Lower lobe of right lung (tissue), 2 donors: ENCODE results near the gene CCDC120. TPM values are rescaled to one million over a fixed set of nuclear protein-coding genes. Genes with fewer than 3 reads are reported as not detected.

ENCODE experiments used
- ATAC-seq, 2 donors: fragments of 200-7000 bp; cut with Tn5 transposase; one replicate each; pipeline ENCODE4 v1.9.1; 2020 to 2022; ENCODE audit warnings: mild to moderate bottlenecking in 2 of 2, moderate library complexity in 2 of 2
- DNase-seq: peaks from one replicate; pipeline ENCODE4 v3.0.0-alpha.2; 2020
- H3K27ac ChIP-seq: fragments of 200-600 bp; one replicate; pipeline ENCODE4 v1.8.0; 2022
- H3K27me3 ChIP-seq: fragments of 200-600 bp; one replicate; pipeline ENCODE4 v1.8.0; 2022; ENCODE audit warnings: low read depth
- H3K36me3 ChIP-seq: fragments of 200-600 bp; one replicate; pipeline ENCODE4 v1.8.0; 2022; ENCODE audit warnings: mild to moderate bottlenecking
- H3K4me1 ChIP-seq: fragments of 200-600 bp; one replicate; pipeline ENCODE4 v1.8.0; 2022
- H3K4me3 ChIP-seq: fragments of 200-600 bp; one replicate; pipeline ENCODE4 v1.8.0; 2022; ENCODE audit warnings: mild to moderate bottlenecking
- H3K9me3 ChIP-seq: fragments of 200-600 bp; one replicate; pipeline ENCODE4 v1.8.0; 2022
- CTCF ChIP-seq: fragments of 200-600 bp; IDR thresholded peaks from one replicate; pipeline ENCODE4 v1.8.0; 2022; ENCODE audit warnings: antibody characterized with exemption, mild to moderate bottlenecking
- intact Hi-C: fragments of 100-400 bp; cut with DNase I; formaldehyde crosslinking; loops from one replicate; pipeline ENCODE4 v1.11.0; 2022
- total RNA-seq: library from RNA; stranded (reverse); fragmentation: NEBNext Ultra II Directional; extraction: Animal tissue kit (Norgen Biotek cat#: 25700); gene quantifications from one replicate; pipeline ENCODE4 v1.2.1, GENCODE V29; 2021
- donor health status: DM: no; HTN: yes; CAD: no; lungs with severe emphysema.

The CCDC120 gene
- total RNA-seq, 1 donor from 2014 or later: 9.5 TPM

GRCh38 chrX:49064735-49065134 is 5.9 kb downstream of the CCDC120 start:
- DNase-seq: no peak
- Histone ChIP-seq H3K27me3 (no peaks in the 10 kb centered on the region), H3K4me1 (no peaks in the 10 kb centered on the region), H3K9me3 (no peaks in the 10 kb centered on the region), H3K27ac (no peak overlapping the region), H3K4me3 (no peak overlapping the region), H3K36me3 (peaks cover 4% of the 10 kb centered on the region)
- intact Hi-C loops: no loop called here
- no peak for TF ChIP-seq CTCF
- ATAC-seq: no peak

- no peaks in the 10 kb centered on the region for H3K9me3 ChIP-seq
- H3K36me3 ChIP-seq: peaks cover 4% of the 10 kb centered on the region
- no peak overlapping the region for H3K27ac ChIP-seq
- intact Hi-C loops: no loop called here
- no peak for DNase-seq
- H3K4me1 ChIP-seq: no peaks in the 10 kb centered on the region
- TF ChIP-seq CTCF: no peak
- no peaks in the 10 kb centered on the region for H3K27me3 ChIP-seq
- no peak overlapping the region for H3K4me3 ChIP-seq
- ATAC-seq: no peak
These were observed 7.5 kb downstream of the CCDC120 start for GRCh38 chrX:49066278-49066677.

GRCh38 chrX:49066690-49067089 is 7.9 kb downstream of the CCDC120 start:
- Histone ChIP-seq H3K27ac (no peak overlapping the region), H3K36me3 (peaks cover 4% of the 10 kb centered on the region), H3K4me3 (no peak overlapping the region), H3K27me3 (no peaks in the 10 kb centered on the region), H3K9me3 (no peaks in the 10 kb centered on the region), H3K4me1 (no peaks in the 10 kb centered on the region)
- no peak for ATAC-seq
- intact Hi-C loops: no loop called here
- no peak for TF ChIP-seq CTCF
- DNase-seq: no peak

GRCh38 chrX:49067285-49068120 is 8.7 kb downstream of the CCDC120 start:
- no peaks in the 10 kb centered on the region for H3K9me3 ChIP-seq

GRCh38 chrX:49069038-49069437 is 10.2 kb downstream of the CCDC120 start:
- Histone ChIP-seq H3K4me1 (peaks cover 8% of the 10 kb centered on the region), H3K4me3 (no peak overlapping the region), H3K27ac (no peak overlapping the region), H3K27me3 (no peaks in the 10 kb centered on the region), H3K36me3 (no peaks in the 10 kb centered on the region), H3K9me3 (no peaks in the 10 kb centered on the region)
- no peak for TF ChIP-seq CTCF
- ATAC-seq (no peak), DNase-seq (no peak)
- intact Hi-C loops: no loop called here

More at GRCh38 chrX:49067285-49068120, 8.7 kb downstream of the CCDC120 start:
- TF ChIP-seq CTCF: no peak
- ATAC-seq (no peak), DNase-seq (no peak)
- Histone ChIP-seq H3K27me3 (no peaks in the 10 kb centered on the region), H3K4me3 (no peak overlapping the region), H3K27ac (no peak overlapping the region), H3K4me1 (peaks cover 2% of the 10 kb centered on the region), H3K36me3 (no peaks in the 10 kb centered on the region)
- intact Hi-C loops: no loop called here
